ENCODE results near the gene C9orf72. TPM values are rescaled to one million over a fixed set of nuclear protein-coding genes. Genes with fewer than 3 reads are reported as not detected.

C9orf72 gene
- total RNA-seq, 2 experiments from 2014 or later: 7.7 to 9.4 TPM

Other genes starting within 250 kb of the C9orf72 start
- not detected for gene IFNK, start 49.2 kb downstream of the C9orf72 start, total RNA-seq
- gene MOB3B, start 43.7 kb downstream of the C9orf72 start, total RNA-seq: 1 to 10 TPM; 1.3 TPM

Data from activated naive CD8-positive, alpha-beta T cell treated with anti-CD3 and anti-CD28 coated beads for 36 hours (primary cell).